RWPE1 (cell line): ENCODE data around the gene H6PD.

Experiments
- CTCF ChIA-PET: fragments of 350-600 bp; sonication (Branson Sonifier 250); formaldehyde crosslinking; extraction: SDS; loops from one replicate; lab custom pipeline; 2021; lab: Yijun Ruan, JAX
- POLR2A ChIA-PET: fragments of 400-600 bp; formaldehyde crosslinking; extraction: SDS; loops from one replicate; lab custom pipeline; 2020; ENCODE audit warnings: antibody characterized with exemption; ENCODE audit not compliant: low non-redundant PET; lab: Yijun Ruan, JAX
- DNase-seq: peaks from one replicate; pipeline ENCODE4 v3.0.0; 2012; ENCODE audit warnings: low spot score
- H3K27ac ChIP-seq: fragments of 450-650 bp; 2 replicates; pipeline ENCODE4 v1.5.1; 2017
- CTCF ChIP-seq: fragments of 450-650 bp; conservative IDR thresholded peaks from 2 replicates; pipeline ENCODE4 v1.5.1; 2017; ENCODE audit warnings: low read depth, mild to moderate bottlenecking

The H6PD gene

GRCh38 chr1:9234223-9235095 is at the start of gene H6PD:
Gene H6PD, plus strand, starts transcription at chr1:9234774. Its CDS starts 10,161 bp downstream, at chr1:9244935.
- peak; percentile 66 for TF ChIP-seq CTCF
- ChIA-PET CTCF (interaction anchor here (0.5 to 1.5 kb wide), 9 partner anchors 32 to 256 kb away, joined by 3 to 6 read pairs (median 4); no protein-coding TSS in a partner anchor), POLR2A (interaction anchor here (0.7 kb wide), 1 partner anchor 204 kb away, joined by 4 read pairs; no protein-coding TSS in a partner anchor)
- DNase-seq = peak; percentile 96
- H3K27ac ChIP-seq = peak within 1 kb of the TSS; percentile 90

GRCh38 chr1:9186082-9186859 is 48.3 kb upstream of the H6PD start:
- ChIA-PET POLR2A (no interaction called here), CTCF (interaction anchor here (1.2 kb wide), 1 partner anchor 10 kb away, joined by 6 read pairs; no protein-coding TSS in a partner anchor)
- no peak for TF ChIP-seq CTCF
- no peak for DNase-seq
- H3K27ac ChIP-seq = no peak overlapping the region

- ChIA-PET CTCF (interaction anchor here (1.2 kb wide), 1 partner anchor 10 kb away, joined by 6 read pairs; no protein-coding TSS in a partner anchor), POLR2A (no interaction called here)
- no peak for DNase-seq
- H3K27ac ChIP-seq = no peak overlapping the region
- TF ChIP-seq CTCF = no peak
Measured at GRCh38 chr1:9187004-9187403, 47.6 kb upstream of the H6PD start.

GRCh38 chr1:9190234-9190633 is 44.3 kb upstream of the H6PD start:
- CTCF ChIA-PET = interaction anchor here (1.1 kb wide), 1 partner anchor 79 kb away, joined by 7 read pairs; no protein-coding TSS in a partner anchor
- POLR2A ChIA-PET = interaction anchor here (0.5 kb wide), 1 partner anchor 25 kb away, joined by 6 read pairs; no protein-coding TSS in a partner anchor
- DNase-seq = no peak
- no peak overlapping the region for H3K27ac ChIP-seq
- TF ChIP-seq CTCF = no peak

GRCh38 chr1:9191231-9191630 is 43.3 kb upstream of the H6PD start:
- H3K27ac ChIP-seq = no peak overlapping the region
- no peak for DNase-seq
- ChIA-PET CTCF (no interaction called here), POLR2A (no interaction called here)
- TF ChIP-seq CTCF = no peak
